GM18508 (cell line): Measurements from ENCODE around the gene GLB1L2.

ENCODE experiments used
- ATAC-seq: cut with Tn5 transposase; IDR thresholded peaks from one replicate; pipeline ENCODE4 v1.9.1; 2021; ENCODE audit warnings: moderate number of reproducible peaks; ENCODE audit not compliant: insufficient read depth, unreplicated experiment

GLB1L2 gene

DNA sequence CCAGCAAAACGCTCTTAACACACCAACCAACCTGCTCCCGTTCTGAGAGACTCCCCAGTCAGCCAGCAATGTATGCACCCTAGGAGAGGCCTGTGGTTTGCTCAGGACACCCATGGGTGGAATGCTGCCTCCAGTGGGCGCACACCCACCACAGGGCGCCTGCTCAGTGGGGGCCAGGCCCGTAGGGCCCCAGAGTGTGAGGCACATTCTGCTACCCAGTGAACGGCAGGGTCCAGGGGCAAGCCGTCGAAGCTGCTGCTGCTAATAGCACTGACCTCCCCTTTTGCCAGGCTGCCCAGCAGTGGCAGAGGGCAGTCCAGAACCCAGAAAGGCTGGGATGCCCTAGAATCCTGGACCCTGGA is 67.5 kb downstream of the GLB1L2 start:
- no peak for ATAC-seq

DNA sequence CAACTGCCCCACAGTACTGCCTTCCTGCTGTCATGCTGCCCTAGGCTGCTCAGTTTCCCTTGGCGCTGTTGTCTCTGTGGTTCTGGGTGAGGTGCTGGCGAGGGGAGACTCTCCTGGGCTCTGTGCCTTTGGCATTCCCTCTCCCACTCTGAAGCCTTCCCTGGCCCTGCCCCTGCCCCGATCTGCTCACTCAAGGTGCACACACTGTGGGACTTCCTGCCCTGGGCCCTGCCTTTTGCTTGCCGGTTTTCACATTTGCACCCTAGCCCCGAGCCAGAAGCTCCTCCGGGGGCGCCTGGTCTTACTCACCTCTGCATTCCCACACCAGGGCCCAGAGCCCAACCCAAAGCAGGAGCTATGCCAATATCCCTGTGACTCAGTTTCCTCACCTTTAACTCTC is 68.2 kb downstream of the GLB1L2 start:
- no peak for ATAC-seq

DNA sequence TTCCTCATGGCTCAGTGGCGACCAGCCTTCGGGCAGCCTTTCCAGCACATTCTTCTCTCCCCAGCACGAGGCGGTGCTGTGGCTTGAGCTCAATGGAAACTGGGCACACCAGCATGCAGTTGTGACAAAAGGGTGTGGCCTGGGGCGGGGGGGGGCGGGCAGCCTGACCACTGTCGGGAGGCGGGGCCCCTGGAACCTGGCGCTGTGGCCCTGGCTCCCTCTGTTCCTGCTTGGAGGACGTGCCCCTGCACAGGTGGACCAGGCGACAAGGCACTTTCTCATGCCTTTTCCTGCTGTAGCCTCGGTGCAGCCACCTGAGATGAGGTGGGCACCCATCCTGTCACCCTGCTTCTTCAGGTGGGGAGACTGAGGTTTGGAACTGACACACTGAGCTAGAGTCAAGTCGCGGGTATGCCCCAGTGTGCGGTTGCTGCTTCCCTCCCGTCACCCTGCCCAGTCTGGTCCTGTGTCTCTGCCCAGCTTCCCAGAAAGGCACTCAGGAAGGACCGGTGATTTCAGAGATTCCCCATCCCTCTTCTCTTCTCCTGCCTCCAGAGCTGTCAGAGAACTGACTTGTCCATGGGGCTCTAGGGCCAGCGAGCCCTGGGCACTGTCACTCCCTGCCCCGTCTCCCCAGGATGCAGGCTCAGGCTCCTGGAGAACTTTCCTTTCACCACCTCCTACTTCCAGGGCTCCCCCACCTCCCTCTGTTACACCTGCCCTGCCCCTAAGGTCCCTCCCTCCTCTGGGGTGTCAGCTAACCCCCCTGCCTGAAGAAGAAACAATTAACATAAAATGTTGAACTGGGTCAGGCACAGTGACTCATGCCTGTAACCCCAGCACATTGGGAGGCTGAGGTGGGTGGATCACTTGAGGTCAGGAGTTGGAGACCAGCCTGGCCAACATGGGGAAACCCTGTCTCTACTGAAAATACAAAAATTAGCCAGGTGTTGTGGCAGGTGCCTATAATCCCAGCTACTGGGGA is 70.3 kb downstream of the GLB1L2 start:
- ATAC-seq = no peak

DNA sequence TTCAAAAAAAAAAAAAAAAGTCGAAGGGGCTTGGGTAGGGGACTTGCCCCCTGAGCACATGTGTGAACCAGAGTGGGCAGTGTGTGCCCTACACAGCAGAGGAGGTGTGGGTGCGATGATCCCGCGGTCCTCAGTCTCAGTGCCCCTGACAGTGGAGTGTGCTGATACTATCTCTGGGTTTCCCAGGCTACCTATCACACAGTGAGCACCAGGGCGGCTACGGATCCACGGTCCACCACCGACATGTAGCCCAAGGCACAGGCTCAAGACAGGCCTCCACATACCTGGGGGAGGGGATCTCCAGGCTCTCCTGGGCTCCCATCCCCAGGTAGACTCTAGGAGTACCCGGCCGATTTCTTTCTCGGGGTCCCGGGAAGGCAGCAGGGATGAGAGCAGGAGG is 71.1 kb downstream of the GLB1L2 start:
- no peak for ATAC-seq

DNA sequence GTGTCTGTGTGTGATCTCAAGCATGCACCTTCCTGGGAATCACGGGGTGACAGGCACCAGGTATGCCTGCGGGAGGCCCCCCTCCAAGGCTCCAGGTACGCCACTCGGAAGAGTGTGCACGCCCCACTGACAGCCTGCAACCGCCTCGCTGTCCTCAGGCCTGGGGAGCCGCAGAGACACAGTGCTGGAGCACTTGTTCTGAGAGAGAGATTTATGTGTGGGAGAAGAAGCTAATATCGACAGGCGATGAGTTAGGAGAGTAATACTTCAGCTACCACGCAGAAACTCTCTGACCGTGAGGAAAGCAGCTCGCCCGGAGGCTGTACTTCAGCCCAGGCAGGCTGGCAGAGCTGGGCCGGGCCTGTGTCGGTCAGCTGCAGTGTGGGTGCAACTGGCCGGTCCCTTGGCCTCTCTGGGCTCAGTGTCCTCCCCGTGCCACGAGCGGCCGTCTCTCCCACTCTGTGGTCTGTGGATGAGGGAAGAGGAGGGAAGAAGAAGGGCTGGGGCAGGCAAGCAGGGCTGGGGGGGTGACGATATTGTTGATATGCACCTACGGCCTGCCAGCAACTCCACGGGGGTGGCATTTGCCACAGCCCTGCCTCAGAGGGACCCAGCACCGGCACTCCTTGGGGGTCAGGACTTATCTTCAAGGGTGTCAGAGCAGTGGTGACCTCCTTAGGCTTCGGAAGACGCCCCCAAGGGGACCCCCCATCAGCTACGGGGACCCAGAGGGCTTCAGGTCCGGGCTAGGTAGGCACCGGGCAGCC is 73.0 kb downstream of the GLB1L2 start:
- ATAC-seq = no peak

DNA sequence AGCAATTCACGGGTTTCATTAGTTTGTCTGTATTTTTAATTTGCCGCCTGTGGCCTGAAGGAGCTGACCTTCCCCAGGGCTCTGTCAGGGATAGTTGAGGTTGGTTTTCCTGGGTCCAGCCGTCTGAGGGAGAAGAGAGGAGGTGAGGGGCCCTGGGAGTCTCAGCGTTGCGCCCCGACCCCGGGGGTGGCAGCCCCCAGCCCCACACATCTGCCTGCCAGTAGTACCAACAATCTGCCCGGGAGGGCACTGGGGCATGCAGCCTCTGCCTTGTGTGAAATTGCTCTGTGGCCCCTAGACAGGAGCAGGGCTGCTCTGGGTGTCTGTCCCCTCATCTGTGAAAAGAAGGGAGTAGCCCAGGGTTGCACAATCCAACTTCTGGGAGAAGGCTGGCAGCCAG is 73.6 kb downstream of the GLB1L2 start:
- ATAC-seq = no peak

DNA sequence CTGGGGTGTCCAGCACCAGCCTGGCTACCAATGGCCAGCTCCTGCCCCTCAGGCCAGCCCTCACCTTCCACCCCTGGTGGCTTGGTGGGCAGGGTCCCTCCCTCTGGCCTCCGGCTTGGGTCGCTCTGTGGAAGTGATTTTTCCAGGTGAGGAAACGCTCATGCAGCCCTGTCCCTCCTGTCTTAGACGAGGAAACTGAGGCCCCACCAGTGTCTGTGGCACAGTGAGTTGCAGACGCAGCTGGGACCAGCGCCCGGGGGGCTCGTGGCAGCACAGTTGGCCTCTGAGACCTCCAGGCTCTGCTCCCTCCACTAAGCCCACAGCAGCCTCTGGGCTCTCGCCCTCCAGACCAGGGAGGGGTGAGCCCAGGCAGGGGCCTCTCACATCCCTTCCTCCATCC is 74.1 kb downstream of the GLB1L2 start:
- ATAC-seq = no peak

DNA sequence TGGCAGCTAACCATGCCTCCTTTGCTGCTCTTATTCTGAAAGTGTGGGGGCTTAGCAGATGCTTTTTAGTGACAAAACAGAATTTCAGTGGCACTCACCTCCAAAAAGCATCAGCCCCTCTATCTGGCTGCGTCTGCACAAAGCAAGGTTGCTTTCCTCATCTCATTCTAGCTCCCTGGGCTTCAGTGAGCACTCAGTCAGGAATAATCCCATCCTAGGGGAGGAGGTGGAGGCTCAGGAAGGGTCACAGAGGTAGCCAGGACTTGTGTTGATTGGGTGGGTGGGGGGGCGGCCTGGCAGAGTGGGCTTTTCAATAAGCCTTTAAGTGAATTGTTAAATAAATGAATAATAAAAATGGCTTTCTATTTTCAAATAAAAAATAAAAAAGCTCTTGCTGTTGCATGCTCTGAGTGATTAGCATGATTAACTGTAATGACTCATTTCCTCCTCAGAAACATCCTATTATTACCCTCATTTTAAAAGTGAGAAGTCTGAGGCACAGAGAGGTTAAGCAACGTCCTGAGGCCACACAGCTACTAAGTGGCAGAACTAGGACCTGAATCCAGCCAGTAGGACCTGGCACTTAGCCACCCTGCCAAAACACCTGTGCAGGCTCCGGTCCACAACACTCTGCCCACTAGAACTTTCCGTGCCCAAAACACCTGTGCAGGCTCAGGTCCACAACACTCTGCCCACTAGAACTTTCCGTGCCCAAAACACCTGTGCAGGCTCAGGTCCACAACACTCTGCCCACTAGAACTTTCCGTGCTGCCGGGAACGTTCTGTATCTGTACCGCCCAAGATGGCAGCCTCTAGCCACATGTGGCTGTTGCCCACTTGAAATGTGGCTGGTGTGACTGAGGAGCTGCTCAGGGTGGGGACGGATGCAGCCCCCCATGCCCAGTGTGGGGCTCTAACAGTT is 74.7 kb downstream of the GLB1L2 start:
- ATAC-seq = no peak

DNA sequence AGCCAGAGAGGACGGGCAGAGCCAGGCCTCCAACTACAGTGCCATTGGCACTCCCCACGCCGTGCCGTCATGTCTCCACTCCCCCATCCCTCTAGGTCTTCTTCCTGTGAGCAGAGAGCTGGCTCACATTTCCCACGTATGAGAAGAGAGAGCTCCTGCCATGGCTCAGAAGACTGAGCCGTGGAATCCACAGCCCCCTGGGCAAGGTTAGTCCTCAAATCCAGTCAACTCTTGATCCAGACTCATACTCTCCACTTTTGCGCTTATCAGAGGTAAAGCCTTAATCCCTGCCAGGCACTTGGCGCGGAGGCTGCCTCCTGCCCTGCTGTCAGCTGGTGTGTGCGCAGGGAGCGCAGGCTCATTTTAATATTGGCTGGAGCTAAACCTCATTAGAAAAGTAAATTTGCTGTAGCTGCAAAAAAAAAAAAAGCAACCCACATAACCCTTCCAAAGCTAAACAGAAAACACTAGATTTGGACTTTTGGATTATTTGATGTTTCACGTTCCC is 75.6 kb downstream of the GLB1L2 start:
- ATAC-seq = no peak

DNA sequence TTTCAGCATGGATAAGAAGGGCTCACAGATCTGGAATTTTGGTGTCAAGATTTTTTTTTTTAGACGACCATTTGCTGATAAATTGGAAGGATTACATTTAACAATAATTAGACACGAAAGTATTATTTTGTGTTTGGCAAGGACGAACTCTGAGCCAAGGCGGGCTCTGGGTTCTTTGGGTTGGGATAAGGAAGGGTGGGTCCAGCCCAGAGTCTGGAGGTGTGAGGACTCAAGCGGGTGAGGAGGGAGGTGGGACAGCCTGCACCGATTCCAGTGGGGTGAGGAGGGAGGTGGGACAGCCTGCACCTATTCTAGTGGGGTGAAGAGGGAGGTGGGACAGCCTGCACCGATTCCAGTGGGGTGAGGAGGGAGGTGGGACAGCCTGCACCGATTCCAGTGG is 76.1 kb downstream of the GLB1L2 start:
- ATAC-seq = no peak

DNA sequence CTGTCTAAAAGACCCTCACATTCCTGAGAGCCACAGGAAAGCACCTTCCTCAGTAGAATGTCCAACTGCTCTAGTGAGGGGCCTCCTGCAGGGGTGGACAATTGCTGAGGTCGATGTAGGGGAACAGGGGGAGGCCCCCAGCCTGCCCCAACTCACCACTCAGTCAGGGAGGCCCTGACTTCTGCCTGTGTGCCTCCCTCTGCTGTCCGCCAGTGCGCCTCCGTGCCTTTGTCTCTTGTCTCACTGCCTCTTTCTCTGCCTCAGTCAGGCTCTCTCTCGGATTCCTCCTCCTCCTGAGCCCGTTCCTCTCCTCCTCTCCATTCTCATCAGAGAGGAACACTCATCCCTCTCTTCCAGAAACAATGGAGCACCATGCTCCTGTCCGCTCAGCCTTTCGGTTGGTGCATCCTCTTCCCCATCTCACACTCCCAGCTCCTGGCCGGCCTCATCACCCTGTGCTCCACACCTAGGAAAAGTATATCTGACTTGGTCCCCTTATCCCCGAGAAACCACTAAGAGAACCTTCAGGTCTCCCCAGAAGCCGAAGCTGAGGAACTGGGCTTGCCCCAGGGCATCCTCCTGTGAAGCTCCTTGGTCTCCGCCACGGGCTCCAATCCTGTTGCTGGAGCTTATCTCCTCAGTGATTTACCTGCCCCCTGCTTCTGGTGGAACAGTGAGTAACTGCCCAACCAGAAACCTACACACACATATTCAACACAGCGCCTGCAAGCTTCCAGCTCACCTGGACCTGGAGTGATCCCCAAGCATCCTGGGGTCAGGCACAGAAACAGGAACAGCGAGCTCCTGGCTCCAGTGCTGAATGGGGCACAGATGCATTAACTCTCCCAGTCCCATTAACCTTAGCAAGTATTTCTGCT is 78.0 kb downstream of the GLB1L2 start:
- ATAC-seq = no peak

DNA sequence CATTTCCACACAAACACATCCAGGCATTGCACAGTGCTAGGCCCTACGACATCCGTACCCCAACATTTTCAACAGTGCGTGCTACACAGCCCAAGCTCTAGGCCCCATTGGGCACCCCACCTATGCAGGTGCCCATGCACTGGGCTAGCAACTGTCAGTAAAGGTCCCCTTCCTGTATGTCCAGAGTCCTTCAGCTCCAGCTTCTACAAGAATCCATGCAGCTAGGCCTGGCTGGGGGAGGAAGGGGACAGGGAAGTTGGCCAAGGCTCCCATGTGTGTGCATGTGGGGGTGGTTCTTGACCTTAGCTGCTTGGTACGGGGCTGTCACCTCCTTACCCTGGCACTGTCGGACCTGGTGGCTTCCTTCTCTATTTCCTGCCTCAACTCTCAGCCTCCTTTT is 79.0 kb downstream of the GLB1L2 start:
- no peak for ATAC-seq

DNA sequence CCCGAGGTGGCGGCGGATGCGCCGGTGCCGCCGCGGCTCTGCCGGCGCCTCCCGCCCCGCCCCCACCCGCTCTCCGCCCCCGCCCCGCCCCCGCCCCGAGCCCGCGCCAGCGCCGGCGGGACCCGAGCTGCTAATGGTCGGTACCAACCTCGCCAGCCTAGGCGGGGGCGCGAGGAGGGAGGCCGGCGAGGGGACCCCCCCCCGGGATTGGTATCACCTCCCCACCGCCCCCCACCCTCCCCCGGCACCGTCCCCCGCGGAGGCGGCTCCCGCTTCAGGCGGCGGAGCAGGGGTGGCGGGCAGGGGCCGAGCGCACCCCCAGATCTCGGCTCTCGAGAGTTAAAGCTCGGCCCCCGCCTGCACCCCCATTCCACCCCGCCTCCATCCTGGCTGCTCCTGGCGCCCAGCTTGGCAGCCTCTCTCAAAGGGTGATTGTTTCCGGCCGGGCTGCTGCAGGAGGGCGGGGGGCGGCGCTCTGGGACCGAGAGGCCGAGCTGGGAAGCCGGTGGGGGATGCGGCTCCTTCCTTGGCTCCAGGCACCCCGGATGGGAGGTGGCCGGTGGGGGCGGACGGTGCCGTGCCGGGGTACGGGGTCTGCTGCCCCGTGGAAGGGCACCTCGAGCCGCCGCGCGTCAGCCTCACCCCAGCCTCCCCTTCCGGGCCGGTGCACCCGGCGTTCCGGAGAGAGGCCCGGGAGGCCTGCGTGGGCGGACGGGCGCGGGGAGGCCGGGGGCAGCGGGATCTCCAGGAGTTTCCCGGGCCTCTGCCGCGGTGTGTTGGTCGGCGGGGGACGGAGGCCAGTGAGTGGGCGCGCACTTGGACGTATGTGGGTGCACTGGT is 80.6 kb downstream of the GLB1L2 start, which contains the start of gene B3GAT1:
Gene B3GAT1 (minus strand): TSS at position 40 of the 840 bp plus-strand sequence. CDS start 24,583 bp downstream, outside the sequence.
- ATAC-seq = no peak

DNA sequence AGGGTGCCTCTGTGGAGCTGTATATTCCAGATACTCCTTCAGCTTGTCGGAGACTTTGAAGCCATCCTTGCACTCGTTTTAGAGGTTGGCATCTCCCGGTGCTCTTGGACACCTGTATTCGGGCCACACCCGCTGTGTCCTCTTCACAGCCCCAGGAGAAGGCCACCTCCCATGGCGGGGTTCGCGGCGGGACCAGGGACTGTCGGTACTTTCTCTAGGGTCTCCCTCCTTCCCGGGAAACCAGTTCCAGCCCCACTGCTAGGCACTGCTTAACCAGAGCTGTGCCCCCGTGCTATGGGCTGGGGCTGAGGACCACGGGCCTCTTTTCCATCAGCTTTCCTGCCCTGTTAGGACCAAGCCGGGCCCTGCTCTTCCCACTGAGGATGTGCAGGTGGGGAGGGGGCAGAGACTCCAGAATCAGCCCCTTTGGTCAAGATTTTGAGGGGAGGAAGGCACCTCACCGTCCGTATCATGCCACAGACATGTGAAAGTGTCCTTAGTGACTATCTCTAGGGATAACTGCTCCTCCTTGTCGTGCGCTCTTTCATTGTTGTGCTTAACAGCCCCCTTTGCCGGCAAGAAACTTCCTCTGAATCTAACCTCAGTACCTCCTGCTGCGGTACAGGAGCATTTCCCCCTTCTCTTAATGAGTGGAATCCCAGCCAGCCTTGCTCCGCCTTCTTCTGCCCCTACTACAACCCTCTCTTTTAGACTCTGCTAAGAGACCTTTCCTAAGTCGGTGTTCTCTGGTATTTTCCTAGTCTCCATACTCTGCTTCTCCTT is 81.4 kb downstream of the GLB1L2 start:
- ATAC-seq = no peak

DNA sequence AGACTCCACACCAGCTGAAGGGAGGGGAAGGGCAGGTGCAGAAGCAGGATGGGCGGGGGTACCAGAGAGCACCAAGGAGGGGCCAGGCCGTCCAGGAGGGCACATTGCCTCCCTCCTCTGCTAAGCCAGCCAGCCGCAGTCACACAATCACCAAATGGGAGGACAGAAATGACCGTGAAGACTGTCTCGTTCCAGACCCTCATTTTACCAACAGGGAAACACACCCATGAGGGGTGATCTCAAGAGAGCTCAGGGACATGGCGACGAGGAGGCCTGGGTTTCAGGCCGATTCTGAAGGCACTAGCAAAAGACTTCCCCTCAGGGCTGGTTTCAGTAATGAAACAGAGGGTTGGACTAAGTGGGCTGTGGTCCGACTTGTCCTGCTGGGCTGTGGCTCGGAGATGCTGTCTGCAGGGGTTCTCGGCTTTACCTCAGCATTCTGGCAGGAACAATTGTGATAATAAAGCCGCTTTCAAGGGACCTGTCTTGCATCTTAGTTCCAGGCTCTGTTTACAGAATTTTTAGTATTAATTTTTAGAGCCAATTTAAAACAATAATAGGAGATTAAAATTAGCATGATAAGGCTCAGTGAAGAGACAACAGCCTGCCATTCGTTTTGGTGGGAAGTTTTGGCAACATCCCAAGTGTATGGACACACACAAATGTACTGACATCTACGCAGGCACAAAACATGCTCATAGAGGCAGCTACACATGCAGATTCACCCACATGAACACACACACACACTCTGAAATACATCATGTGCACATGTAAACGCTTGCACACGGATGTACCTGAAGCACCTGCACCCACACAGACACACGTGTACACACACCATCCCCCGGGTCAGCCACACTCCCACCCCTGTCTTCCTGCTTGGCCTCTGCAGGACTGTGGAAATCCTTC is 82.3 kb downstream of the GLB1L2 start:
- no peak for ATAC-seq
